UCSD-AML1 (cell line): ENCODE measurements around the gene CD24.
"Not testable (repeated sequence)": the region's sequence is repeated elsewhere in the genome, so short reads cannot be mapped to it uniquely, and the experiment has no call there.

Experiments
- DNase-seq: peaks from one replicate; lab custom pipeline; 2025; ENCODE audit not compliant: unreplicated experiment; lab: John Stamatoyannopoulos, UW

CD24 gene

DNA sequence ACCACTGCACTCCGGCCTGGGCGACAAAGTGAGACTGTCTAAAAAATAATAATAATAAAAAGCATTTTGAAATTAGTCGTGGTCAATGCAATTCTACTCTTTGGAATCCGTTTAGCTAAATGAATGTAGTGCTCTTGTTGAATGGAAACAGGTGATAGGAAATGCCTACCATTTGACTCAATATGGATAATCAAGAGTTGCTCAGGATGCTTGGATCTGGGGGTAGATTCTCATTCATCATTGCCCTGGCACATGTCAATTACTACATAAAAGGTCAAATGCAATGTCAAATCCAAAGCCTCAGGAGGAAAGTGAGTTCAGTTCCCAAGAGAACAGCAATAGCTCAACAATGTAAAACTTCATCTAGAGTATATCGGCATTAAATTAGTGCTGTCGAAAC lies 3.8 kb downstream of the CD24 start:
- DNase-seq = not testable (repeated sequence)

DNA sequence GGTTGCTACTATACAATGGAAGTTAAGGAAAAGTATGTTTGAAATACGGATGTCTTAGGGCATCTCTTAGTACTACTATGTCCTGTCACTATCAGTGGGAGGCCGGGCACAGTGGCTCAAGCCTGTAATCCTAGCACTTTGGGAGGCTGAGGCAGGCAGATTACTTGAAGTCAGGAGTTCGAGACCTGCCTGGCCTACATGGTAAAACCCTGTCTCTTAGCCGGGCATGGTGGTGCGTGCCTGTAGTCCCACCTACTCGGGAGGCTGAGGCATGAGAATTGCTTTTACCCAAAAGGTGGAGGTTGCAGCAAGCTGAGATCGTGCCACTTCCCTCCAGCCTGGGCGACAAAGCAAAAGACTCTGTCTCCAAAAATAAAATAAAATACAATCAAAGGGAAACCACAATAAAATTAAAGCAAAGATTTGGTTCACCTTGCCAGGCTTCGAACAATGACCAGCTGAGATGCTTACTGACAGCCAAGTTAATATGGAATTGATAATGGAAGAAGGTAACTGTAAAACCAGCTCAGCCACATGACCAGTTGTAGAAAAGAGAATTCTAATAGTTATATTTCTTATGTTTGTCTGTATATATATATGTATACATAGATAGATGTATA lies 6.5 kb downstream of the CD24 start:
- DNase-seq = no peak

DNA sequence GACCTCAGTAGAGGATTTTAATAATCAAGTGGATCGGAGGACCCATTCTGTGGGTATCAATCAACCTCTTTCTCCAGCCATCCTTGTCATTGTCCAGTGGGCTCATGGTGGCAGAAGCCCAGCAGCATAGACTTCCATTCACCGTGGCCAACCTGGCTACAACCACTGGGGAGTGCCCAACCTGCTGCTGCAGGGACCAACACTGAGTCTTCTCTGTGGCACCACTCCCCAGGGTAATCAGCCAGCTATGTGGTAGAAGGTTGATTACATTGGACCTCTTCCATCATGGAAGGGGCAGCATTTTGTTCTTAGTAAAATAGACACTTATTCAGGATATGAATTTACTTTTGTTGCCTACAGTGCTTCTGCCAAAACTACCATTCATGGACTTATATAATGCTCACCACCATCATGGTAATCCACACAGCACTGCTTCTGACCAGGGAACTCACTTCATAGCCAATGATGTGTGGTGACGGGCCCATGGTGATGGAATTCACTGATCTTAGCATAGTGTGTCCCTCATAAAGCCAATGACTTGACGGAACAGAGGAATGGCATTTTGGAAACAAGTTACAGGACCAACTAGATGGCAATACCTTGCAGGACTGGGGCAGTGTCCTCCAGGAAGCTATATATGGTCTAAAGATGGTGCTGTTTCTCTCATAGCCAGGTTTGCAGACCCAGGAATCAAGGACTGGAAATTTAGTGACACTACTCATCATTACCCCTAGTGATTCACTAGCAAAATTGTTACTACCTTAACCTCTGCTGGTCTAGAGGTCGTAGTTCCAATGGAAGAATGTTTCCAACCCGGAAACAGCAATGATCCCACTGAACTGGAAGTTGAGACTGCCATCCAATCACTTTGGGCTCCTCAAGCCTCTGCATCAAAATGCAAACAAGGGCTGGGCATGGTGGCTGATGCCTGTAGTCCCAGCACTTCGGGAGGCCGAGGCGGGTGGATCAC lies 7.6 kb downstream of the CD24 start:
- DNase-seq = no peak

DNA sequence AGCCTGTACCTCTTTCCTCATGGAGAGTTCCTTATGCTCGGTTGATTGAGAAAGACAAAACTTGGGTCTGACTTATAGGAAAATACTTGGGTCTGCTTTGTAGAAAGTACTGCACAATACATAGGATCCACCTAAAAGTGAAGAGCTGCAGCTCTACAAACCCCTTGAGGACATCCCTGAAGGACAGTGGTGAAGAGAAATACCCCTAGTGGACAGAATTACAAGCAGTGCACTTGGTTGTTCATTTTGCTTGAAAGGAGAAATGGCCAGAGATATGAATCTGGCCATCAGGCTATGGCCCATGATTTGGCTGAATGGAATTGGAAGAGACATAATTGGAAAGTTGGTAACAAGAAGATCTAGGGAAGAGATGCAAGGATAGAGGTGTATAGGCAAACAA lies 8.3 kb downstream of the CD24 start:
- no peak for DNase-seq

DNA sequence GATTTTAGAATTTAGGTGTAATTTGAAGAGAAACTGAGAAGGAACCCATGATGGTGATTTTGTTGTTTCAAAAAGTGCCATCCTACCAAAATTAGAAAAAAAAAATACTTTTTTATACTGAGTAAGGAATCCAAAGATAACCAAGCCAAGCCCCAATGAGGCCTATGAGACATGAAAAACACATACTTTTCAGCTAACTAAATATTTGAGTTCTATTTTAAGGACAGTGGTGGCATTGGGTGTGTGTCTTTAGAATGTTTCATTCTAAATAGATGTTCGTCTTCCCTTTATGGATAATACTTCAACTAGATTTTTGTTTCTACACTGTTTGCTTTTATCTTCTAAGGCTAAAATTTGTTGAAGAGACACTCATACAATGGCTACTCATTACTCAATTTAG lies 9.6 kb downstream of the CD24 start:
- no peak for DNase-seq

DNA sequence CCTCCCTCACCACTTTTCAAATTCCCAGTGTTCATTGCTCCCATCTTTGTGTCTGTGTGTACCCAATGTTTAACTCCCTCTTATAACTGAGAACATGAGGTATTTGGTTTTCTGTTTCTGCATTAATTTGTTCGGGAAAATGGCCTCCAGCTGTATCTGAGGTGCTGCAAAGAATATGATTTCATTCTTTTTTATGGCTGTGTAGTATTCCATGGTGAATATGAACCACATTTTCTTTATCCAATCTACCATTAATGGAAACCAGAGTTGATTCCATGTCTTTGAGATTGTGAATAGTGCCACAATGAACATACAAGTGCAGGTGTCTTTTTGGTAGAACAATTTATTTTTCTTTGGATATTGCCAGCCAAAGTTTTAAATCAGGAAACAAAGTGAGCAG lies 10.4 kb downstream of the CD24 start:
- DNase-seq = no peak

DNA sequence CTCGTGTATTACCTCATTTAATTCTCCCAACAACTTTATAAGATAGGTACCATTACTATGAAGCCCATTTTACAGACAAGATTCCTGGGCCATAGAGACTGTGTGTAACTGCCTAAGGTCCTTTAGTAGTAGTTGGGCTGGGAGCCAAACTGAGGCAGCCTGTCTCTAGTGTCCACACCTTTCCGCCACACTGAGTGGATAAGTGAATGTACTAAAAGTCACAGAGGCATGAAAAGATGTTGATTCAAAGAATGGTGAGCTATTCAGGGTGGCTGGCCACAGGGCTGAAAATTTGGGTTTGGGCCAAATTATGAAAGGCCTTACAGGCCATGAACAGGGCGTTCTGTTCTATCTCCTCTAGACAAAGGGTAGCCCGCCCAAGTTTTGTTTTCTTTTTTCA lies 11.0 kb downstream of the CD24 start:
- no peak for DNase-seq

DNA sequence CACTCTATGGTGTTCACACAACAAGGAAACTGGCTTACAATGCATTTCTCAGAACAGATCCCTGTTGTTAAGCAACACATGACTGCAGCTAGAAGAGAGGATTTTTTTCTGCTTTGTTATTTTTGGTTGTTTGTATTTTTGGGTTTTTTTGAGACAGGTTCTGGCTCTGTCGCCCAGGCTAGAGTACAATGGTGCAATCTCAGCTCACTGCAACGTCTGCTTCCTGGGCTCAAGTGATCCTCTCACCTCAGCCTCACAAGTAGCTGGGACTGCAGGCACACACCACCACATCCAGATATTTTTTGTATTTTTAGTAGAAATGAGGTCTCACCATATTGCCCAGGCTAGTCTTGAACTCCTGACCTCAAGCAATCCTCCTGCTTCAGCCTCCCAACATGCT lies 12.7 kb downstream of the CD24 start:
- no peak for DNase-seq

DNA sequence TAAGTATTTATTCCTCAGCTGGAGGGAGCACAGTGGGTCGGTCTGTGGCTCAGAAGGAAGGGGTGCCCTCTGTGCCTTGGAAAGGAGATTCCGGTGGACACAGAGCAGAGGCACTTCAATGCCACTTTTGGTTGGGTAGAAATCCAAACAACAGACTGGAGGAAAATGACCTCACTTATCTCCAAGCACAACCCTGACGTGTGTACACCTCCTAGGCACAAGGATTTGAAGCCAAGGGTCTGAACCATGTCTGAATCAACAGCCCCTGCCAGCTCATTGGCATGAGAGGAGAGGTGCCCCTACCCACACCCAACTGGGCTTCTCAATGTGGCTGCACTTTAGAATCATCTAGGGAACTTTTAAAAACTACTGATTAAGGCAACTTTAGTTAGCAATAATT lies 13.4 kb downstream of the CD24 start:
- no peak for DNase-seq

DNA sequence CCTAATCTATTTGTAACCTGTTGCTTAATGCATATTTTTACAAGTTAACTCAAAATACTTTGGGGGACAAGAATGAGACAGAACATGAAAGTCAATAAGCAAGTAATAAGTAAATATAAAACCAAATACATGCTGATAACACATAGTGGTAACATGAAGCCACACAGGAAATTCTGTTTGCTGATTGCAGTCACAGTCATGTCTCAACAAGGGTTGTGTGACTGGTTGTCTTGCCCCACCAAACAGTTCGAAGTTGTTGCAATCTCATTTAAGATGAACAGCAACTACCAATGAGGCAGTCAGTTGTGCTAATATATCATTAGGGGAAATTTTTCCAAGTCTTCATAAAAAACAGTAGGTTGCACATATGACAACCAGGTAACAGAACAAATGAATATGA lies 14.5 kb downstream of the CD24 start:
- DNase-seq = no peak

DNA sequence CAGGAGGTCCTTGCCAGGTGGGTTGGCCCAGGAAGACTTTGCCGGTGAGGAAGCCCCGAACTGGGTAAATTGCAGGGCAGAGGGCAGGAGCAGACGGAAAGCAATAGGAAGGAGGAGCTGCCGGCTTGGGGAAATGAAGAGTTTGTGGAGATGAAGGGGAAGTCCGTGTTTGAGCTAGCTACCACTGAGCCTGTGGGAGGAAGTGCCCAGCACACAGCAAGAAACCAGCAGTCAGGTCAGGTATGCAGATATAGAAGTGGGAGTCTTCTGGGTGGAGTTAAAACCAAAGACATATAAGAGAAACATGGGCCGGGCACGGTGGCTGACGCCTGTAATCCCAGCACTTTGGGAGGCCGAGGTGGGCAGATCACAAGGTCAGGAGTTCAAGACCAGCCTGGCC lies 34.7 kb downstream of the CD24 start:
- DNase-seq = peak; percentile 30

DNA sequence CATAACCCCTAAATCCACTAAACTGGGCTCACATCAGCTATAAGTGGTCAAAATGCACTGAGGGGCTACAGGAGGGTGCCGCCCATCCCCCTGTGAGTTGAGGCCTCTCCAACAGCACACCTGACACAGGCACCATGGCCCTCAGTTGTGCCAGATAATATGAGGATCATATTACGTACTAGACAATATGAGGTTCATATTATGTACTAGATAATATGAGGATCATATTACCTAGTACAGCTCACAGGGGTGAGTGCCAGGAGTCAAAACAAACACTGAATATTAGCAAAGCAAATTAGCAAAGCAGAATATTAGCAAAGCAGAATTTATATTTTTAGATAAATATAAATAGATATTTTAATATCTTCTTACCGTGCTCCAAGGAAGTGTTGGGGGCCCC lies 35.3 kb downstream of the CD24 start:
- no peak for DNase-seq

DNA sequence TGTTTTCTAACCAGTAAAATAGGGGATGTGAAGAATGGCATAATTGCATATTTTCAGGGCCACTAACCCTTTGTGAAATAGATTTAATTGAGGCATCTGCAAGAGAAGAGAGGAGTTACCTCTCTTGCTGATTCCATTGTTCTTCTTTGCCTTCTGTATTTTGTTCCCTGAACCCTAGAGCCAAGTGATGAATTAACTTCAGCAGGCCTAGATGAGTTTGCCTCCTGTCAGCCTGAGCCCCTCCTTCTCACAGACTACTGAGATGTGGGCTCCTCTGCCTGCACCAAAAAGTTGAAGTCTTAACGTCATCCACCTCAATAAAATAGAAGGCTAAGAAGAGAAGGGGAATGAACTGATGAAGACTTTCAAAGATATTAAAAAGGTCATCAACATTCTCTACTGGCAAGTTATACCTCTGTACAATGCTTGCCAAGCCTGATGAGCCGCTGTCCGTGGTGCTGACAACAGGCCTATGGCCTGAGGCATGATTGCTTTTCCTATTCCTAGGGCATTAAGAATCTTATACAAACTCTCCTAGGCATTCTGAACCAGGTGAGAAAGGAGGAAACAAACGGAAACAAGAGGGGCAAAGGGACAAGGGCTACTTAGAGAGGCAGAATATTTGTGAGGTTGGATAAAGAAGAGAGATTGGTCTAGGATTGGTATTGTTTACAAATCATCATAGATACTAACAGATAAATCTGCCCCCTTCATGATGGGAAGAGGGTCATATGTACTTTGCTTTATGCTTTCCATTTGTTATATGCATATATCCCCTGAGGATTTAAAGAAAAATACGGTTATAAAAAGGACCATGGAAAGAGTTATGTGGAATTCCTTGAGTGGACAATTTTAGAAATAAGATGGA lies 46.8 kb downstream of the CD24 start:
- peak; percentile 58 for DNase-seq

DNA sequence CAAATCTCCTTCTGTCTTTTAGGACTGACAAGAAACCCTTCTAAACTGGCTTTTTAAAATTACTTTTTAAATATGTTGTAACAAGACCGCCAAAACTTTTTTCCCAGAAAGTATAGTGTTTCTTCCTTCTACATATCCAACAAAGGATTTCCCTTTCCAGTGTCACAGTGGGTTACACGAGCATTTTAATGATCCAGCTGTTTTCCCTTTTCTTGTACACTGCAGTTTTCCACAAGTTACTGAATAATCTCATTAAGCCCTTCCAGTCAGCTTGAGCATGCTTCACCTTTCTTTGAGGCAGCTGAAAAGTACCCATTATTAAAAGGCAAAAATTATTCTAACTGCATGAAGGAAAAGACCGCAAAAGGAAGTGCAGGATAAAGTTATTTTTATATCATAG lies 48.6 kb downstream of the CD24 start:
- DNase-seq = no peak

DNA sequence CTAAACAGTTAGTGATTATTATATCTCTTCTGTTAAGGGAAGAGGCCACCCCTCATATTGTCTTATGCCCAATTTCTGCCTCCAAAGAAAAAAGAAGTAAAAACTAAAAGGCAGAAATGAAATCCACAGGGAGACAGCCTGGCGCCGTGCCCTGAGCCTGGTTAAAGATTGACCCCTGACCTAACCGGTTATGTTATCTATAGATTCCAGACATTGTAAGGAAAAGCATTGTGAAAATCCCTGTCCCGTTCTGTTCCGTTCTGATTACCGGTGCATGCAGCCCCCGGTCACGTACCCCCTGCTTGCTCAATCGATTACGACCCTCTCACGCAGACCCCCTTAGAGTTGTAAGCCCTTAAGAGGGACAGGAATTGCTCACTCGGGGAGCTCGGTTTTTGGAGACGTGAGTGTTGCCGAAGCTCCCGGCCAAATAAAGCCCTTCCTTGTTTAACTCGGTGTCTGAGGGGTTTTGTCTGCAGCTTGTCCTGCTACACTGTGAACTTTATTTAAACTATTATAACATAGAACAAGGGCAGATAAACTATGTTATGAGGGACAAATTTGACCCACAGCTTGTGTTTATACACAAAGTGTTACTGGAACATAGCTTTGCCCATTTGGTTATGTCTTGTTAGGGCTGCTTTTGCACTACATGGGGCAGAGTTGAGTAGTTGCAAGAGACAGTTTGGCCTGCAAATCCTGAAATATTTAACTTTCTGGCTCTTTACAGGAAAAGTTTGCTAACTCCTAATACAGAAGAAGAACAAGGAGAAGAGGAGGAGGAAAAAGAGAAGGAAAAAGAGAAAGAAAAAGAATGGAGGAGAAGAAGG lies 49.6 kb downstream of the CD24 start:
- no peak for DNase-seq

DNA sequence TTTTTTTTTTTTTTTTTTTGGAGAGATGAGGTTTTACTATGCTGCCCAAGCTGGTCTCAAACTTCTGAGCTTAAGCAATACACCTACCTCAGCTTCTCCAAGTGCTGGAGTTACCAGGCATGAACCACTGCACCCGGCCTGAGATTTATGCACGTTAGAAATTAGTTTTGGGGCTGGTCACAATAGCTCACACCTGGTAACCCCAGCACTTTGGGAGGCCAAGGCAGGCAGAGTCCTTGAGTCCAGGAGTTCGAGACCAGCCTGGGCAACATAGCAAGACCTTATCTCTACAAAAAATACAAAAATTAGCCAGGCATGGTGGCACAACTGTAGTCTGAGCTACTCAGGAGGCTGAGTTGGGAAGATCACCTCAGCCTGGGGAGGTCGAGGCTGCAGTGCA lies 51.9 kb downstream of the CD24 start:
- DNase-seq = no peak
